ENCODE measurements around the gene NUFIP1. TPM values are rescaled to one million over a fixed set of nuclear protein-coding genes. Genes with fewer than 3 reads are reported as not detected.

Gene NUFIP1
- total RNA-seq, 1 experiment from 2014 or later = 17.1 TPM

DNA sequence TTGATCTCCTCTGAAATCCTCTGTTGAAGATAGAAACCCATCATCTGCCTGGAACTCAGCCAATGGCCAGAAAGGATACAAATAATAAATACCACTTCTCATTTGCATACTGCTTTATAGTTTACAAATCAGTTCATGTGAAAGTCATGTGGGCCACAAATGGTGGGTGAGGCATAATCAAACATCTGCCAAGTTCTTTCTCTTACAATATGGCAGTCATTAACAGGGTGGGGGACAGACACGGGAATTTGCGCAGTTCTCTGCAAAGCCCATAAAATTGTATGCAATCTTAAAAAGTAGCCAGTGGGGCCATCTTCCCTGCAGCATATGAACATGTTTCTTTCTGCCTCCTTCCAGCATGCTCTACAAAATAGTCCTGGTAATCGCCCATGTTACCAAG, 59.6 kb downstream of the NUFIP1 start:
- H3K27me3 ChIP-seq (ENCODE audit: insufficient read depth, low read length) = no peaks in the 10 kb centered on the region
- no peaks in the 10 kb centered on the region for H4K20me1 ChIP-seq (ENCODE audit: control insufficient read depth, insufficient read depth, insufficient read length)
- H3K4me1 ChIP-seq (ENCODE audit: insufficient read depth, low read length) = peaks cover 6% of the 10 kb centered on the region; the same call in 1 of the 2 replicates
- no peak overlapping the region for H2AK5ac ChIP-seq (ENCODE audit: insufficient read length, low read length)
- WGBS (ENCODE audit: extremely low coverage, insufficient read length, low lambda C conversion rate) = no CpG with 5 or more reads among the region's 3 CpGs
- no peak overlapping the region for H2AFZ ChIP-seq (ENCODE audit: low read length)
- no peak overlapping the region for H3K23ac ChIP-seq (ENCODE audit: insufficient read length, low read depth, low read length)
- Mint-ChIP-seq H3K4me3 (no peak overlapping the region), H3K27ac (no peak overlapping the region), H3K9me3 (no peaks in the 10 kb centered on the region), H3K36me3 (ENCODE audit: insufficient read depth in 1 of 3, low read depth in 3 of 3) (no peaks in the 10 kb centered on the region), H3K27me3 (ENCODE audit: low read depth) (no peaks in the 10 kb centered on the region), H3K4me1 (peaks cover 18 to 22% of the 10 kb centered on the region in 2 experiments)
- no peaks in the 10 kb centered on the region for H3K9me3 ChIP-seq (ENCODE audit: control insufficient read depth, low read depth, low read length)
- no peak overlapping the region for H3T11ph ChIP-seq (ENCODE audit: low read length)
- TF ChIP-seq, protein P1, sequence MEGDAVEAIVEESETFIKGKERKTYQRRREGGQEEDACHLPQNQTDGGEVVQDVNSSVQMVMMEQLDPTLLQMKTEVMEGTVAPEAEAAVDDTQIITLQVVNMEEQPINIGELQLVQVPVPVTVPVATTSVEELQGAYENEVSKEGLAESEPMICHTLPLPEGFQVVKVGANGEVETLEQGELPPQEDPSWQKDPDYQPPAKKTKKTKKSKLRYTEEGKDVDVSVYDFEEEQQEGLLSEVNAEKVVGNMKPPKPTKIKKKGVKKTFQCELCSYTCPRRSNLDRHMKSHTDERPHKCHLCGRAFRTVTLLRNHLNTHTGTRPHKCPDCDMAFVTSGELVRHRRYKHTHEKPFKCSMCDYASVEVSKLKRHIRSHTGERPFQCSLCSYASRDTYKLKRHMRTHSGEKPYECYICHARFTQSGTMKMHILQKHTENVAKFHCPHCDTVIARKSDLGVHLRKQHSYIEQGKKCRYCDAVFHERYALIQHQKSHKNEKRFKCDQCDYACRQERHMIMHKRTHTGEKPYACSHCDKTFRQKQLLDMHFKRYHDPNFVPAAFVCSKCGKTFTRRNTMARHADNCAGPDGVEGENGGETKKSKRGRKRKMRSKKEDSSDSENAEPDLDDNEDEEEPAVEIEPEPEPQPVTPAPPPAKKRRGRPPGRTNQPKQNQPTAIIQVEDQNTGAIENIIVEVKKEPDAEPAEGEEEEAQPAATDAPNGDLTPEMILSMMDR (conservative IDR thresholded peaks at IDR 0.05) = no peak
- no peak overlapping the region for H4K5ac ChIP-seq (ENCODE audit: insufficient read length, low read depth, low read length)
- no peak overlapping the region for H3K18ac ChIP-seq (ENCODE audit: insufficient read length, low read depth, low read length)
- no peak overlapping the region for H3K4ac ChIP-seq (ENCODE audit: low read depth, low read length)
- no peak for DNase-seq
- H3K56ac ChIP-seq (ENCODE audit: insufficient read length, low read depth, low read length) = no peak overlapping the region
- no peak overlapping the region for H3K27ac ChIP-seq (ENCODE audit: insufficient read length, low read depth, low read length)
- H3K14ac ChIP-seq (ENCODE audit: insufficient read depth, low read length) = no peak overlapping the region
- no peaks in the 10 kb centered on the region for H3K23me2 ChIP-seq (ENCODE audit: insufficient read length, low read depth, low read length, poor library complexity, severe bottlenecking)
- no peak overlapping the region for H2BK15ac ChIP-seq (ENCODE audit: low read depth, low read length)
- H2BK20ac ChIP-seq (ENCODE audit: low read depth, low read length, poor library complexity, severe bottlenecking) = no peak overlapping the region
- H3K9ac ChIP-seq (ENCODE audit: extremely low read depth, insufficient read length, low read length) = no peak overlapping the region
- no peak overlapping the region for H2BK120ac ChIP-seq (ENCODE audit: low read depth, low read length, poor library complexity, severe bottlenecking)
- H3K79me1 ChIP-seq (ENCODE audit: insufficient read depth, low read depth, low read length, poor library complexity, severe bottlenecking) = no peaks in the 10 kb centered on the region
- no peak overlapping the region for H3K4me2 ChIP-seq (ENCODE audit: insufficient read depth, insufficient read length, low read length)
- H4K91ac ChIP-seq (ENCODE audit: insufficient read length, low read depth, low read length) = no peak overlapping the region
- no peak overlapping the region for H2BK5ac ChIP-seq (ENCODE audit: insufficient read length, low read length)
- H4K8ac ChIP-seq (replicated peaks; ENCODE audit: insufficient read length, low read depth, low read length) = no peak overlapping the region
- no peaks in the 10 kb centered on the region for H3K79me2 ChIP-seq (ENCODE audit: insufficient read depth, low read length)
- H2BK12ac ChIP-seq (ENCODE audit: insufficient read length, low read depth, low read length) = no peak overlapping the region
